Measurements from ENCODE around the gene VSX1.
A peak's percentile ranks its signal among the peaks of the same experiment; 100 is the strongest.

The VSX1 gene

DNA sequence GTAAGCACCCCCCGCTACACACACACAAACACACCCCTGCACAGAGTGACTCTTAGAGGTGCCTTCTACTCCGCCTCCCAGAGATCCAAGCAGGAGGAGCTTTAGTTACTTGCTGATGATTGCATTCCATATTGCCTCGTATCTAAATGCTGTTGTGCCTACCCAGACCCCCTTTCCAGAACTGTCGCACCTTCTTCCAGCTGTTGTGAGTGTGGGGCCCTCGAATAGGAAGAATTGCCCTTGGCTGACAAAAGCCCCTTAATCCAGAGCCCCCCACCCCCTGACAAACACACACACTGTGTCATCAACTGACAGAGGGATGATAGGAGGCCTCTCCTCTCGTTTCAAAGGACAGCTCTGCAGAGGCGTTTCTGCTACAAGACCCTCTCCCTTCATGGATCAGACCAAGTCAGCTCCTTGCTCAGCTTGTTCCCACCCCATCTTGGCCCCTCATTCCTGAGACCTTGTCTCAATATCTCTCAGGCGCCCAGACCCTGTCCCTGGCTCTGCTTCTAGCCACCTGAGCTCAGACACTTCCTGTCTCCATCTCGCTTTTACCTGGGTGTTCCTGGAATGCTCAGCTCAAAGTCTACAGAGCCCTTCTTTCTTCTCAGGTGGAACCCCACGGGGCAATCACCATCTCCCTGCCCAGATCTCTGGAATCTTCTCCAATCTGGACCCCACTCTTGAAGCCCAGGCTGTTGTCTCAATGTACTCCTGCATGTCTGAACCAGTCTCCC, 4.0 kb upstream of the VSX1 start:
- DNase-seq, result no peak

DNA sequence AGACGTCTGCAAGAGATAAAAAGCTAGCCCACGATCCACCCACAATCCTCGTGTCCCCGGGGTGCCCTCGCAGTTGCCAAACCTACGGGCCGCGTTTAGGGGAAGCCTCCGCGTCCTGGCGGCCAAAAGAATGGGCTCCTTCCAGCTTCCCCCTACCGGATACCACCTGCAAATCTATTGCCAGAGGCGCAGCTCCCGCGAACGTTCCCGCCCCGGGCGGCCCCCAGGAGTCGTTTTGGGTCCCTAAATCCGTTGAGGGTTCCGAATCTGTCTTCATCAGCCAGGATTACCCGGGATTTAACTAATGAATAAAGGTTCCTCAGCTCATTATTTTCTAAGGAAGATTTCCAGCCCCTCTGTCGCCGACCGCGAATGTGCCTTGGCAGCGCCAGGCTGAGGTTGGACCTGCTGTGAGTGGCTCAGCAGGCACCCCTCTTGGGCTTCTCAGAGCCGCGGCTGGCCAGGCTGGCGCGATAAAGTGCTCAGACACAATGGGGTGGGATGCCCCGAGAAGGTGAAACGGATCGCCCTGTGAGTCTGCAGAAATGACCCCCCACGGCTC, 2.8 kb upstream of the VSX1 start:
- DNase-seq, result no peak

DNA sequence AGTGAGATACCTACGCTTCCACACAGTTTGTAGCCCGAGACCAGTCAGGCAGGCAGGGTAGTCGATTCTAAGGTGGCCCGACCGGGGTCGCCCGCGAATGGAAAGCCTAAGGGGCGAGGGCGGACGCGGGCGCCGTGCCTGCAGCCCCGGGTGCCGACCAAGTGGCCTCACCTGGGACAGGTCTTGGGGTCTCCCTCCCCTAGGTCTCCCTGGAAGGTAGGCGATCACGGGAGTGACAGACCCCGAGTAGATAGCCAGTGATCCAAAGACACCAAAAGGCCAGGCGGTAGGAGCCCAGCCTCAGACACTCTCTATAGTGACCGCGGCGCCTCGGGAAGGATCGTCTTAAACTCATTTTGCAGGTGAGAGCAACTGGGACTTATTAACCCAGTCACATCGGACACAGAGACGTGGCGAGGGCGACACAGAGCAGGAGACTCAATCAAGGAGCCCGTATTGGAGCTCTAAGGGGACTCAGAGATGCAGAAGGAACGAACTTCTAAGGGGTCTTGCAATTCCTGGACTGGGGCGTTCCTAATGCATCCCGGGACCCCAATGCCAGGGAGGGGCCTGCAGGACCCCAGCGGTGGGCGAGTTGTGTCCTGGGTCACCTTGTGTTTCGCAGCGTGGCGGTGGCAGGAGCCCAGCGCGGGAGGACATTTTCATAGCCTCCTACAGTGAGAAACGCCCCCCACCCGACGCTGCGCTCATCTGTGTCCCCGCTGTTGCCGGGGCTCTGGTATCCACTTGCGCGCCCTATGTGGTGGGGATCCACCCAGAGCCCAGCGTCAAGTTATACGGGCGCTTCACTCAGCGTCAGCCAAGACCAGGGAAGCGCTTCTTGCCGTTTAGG, 2.1 kb upstream of the VSX1 start:
- no peak for DNase-seq

DNA sequence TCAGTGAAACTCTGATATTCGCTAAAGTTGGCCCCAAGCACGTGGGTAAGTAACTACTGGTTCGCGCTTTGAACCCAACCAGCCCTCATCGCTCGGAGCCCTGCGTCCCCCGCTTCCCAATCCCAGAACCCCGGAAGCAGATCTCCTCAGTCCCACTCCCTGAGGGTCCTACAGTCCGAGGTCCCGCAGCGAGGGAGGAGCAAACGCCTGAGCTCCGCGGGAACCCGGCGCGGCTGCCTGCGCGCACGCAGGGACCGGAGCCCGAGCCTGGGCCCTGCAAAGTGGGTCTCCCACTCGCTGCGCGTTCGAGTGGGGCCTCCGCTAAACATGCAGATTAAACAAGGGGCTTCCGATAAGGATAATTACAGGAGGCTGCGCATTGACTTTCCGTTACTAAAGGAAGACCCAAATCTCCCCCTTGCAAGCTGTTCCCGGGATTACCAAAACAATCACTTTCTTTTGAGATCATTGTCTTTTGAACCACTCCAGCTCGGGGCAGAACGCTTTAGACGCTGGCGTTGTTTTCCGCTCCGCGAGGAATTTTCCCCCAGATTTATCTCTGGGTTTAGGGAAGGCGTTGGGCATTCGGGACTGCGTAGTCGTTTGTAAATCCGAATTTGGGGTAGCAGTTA, 1.3 kb upstream of the VSX1 start:
- no peak for DNase-seq

DNA sequence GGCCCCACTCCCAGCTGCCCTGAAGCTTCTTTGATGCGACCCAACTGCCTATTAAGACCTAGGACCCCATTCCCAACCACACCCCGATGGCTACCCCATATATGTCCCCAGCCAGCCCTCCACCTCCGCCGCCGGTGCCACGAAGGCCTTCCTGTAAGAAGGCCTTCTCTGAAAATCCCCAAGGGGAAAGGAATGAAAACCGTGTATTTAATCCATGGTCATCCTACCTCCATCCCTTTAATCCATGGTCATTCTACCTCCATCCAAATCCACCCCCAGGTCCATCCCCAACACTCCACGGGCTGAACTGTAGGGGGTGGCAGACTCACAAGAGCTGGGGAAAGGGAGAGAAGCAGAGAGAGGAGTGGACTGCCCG, 545 bp upstream of the VSX1 start:
- no peak for DNase-seq

DNA sequence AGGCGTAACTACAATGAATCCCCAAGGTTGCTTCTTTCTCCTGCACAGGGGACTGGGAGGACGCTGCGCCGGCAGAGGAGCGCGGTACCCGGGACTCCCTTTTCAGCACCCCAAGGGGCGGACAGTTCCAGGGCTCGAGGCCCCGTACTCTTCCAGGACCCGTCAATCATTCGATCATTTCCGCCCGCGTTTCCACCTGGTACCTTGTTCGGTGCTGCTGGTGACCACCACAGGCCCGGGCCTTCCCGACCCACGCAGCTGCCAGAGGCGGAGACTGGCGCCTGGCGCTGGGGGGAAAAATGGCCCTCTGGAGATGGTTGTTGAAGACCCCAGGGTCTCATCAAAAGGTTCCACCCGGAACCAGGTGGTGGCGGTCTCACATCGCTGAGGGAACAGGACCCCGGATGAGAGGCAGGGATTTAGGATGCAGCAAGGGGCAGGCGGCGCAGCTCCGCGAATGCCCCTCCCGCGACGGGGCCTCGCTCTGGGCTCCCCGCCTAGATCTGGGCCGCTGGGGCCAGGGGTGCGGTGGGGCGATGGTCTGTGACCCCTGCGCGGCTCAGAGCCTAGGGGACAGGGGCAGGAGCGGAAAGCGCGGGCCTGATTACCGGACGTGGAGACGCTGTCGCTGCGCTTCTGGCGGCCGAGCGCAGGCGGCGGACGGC, 744 bp downstream of the VSX1 start:
- DNase-seq, result no peak

GRCh38 chr20:25079171-25079570, 2.8 kb downstream of the VSX1 start:
- no peak for DNase-seq

GRCh38 chr20:25078662-25079061, 3.3 kb downstream of the VSX1 start:
- DNase-seq, result no peak

DNA sequence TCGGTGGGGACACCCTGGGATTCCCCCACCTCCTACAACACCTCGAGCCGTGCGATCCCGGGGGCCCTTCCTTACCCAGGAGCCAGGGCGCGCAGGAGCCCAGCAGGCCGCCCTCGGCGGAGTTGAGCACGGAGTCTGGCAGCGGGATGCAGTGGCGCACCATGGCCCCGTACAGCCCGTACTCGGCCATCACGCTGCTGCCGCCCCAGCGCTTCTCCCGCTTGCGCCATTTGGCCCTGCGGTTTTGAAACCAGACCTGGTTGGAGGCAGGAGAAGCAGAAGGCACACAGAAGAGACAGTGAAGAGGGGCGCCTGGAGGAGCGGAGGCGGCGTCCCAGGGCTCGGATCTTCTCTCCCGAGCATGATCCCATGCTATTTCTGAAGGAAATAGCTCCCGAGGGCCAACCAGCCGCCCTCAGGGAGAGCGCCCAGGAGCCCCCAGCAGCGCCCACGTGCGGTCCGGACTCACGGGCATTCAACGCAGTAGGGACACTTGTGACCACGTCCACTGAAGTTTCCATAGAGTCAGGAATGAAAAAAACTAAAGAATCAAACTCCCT, 4.3 kb downstream of the VSX1 start:
- DNase-seq, result no peak

- DNase-seq, result peak; percentile 73
These were observed 5.0 kb downstream of the VSX1 start for GRCh38 chr20:25076731-25077609.

DNA sequence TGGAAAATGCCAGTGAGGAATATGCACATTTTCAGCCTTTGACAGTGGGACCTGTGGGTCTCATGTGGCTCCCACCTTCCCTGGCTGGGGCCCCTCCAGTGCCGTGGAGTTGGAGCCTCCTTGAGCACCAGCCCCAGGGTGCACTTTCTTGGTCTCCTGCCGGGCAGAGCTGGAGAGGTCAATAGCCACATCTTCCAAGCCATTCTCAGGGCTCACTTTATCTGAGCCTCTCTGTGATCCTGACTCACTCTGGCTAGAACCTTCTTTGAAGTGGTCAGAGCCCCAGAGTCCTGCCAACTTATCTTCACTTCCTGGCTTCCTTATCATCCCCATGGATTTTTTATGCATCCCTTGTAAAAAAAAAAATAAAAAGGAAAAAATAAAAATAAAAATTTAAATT, 5.7 kb downstream of the VSX1 start:
- DNase-seq, result no peak

DNA sequence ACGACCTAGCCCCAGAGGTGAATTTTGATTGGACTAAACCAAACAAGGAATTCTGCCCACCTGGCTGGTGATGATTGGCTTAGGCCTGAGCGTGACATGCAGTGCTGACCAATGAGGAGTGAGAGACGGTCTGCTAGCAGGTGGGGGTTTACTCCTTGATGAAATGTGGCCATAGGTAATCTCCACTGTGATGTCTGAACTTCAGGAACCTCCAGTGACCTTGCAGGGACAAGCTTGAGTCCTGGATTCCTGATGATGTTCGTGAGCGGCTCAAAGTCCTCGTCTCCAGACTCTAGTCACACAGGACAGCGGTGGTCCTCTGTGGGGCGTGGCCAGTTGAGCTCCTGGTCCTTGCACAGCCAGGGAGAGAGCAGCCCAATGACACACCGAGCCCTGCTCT, 8.4 kb downstream of the VSX1 start:
- peak; percentile 11 for DNase-seq

DNA sequence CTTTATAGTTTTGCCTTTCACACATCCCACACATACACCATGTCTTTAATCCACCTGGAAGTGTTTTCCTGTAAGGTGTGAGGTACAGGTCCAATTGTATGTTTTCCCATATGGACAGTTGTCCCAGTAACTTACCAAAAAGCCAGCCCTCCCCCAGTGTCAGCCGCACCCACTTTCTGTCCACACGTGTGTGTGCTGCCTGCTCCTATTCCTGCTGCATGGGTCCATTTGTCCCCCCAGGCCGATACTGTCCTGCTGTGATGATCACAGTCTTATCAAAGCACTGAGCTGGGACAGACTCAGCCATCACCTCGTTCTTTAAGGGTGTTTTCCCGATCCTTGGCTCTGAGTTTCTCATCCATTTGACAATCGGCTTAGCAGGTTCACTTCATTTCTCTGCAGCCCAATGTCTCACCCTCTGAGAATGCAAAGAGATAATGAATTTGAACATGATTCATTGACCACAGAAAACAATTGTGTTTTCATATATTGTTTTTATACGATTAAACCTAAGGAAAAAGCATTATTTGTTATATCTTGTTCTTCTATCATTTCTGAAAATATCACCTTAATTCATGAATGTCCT, 9.6 kb downstream of the VSX1 start:
- peak; percentile 25 for DNase-seq

DNA sequence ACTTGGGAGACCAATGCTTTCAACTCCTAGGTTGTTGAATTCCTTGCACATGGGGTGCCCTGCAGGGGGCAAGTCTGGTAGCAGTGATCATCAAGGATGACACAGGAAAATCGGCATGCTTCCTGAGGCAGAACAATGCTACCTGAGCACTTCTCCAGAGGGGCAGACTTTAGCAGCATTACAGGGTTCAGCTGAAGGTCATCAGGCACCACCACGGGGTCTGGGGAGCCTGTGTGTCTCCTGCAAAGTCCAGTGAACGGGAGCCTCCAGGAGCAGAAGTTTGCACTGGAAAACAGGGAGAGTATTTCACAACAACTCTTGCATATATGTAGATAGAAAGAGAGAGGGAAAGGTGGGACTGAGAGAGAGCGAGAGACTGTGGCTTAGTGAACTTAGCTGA, 10.2 kb downstream of the VSX1 start:
- DNase-seq, result no peak

- DNase-seq, result no peak
These were observed 11.0 kb downstream of the VSX1 start for GRCh38 chr20:25070821-25071473.

DNA sequence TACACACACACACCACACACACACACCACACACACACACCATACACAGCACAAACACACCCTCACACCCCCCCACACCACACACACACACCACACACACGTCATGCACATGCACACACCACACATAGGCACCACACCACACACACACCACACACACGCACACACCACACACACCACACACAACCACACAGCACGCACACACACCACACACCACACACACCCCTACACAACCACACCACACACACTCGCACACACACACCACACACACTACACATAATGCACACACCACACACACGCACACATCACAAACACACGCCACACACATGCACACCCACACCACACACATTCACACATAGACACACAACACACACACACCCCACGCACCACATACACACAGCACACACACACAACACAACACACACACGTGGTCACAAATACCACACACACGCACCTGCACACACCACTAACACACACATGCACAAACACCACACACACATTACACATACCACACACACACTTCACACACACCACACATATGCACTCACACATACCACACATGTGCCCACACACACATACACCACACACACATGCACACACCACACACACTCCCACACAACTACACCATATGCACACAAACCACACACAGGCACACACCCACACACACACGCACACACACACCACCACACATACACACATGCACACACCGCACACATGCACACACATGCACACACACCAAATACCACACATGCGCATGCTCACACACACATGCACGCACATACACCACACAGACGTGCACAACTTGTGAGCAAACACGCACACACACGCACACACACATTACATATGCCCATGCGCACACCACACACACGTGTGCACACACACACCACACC, 14.6 kb downstream of the VSX1 start:
- no peak for DNase-seq

- DNase-seq, result peak; percentile 9
These were observed 15.6 kb downstream of the VSX1 start for GRCh38 chr20:25066386-25066785.

GRCh38 chr20:25065625-25066338, 16.2 kb downstream of the VSX1 start:
- DNase-seq, result peak; percentile 51

DNA sequence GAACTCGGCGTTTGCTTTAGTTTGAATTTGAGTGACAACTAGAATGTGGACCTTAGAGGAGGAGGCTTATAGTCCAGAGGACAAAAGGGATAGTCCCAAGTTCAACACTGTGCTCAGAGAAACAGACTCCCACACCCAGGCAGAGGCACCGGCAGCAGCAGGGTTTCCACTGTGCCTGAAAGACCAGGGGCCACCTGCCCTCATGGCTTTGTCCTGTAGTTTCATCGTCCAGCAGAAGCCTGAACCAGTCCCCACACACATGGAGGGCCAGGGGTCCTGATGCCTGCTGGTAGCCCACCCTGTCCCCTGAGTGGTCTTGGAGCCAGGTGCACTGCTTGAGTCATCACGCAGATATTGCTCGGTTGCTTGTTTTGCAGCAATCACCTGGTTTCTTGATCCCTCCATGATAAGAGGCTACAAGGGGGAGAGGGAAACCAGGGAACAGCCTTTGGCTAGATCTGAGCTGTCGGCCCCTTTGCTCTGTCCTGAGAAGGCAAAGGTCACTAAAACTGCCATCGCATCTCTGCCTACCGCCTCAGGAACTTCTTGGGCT, 16.8 kb downstream of the VSX1 start:
- no peak for DNase-seq
